ENCODE data around the gene AUTS2.

Gene AUTS2

DNA sequence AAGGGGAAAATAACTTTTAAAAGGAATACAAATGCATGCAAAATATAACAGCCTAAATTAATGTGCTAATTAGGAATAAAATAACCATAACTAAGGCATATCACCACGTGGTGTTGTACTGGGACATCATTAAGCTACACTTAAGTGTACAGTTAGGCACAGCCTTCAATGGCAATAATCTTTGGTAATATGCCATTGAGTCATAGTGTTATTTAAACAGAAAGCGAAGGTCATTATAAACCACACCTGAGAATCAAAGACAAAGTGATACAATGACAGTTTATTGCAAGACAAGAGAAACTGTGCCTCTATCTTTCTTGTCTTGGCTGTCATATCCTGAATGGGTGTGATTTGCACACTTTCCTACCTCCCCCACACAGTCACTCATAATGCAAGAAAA is 30.5 kb upstream of the AUTS2 start:
- no peak for TF ChIP-seq NFRKB (IDR thresholded peaks at IDR 0.05)
- no peak for TF ChIP-seq FOXK2 (IDR thresholded peaks at IDR 0.05)
- no peak for TF ChIP-seq CTBP1 (IDR thresholded peaks at IDR 0.05; ENCODE audit: borderline replicate concordance)
- TF ChIP-seq SUZ12 (IDR thresholded peaks at IDR 0.05) = no peak
- no peak for TF ChIP-seq L3MBTL2 (conservative IDR thresholded peaks at IDR 0.05)
- no peak for TF ChIP-seq BHLHE40 (IDR thresholded peaks at IDR 0.05; ENCODE audit: borderline replicate concordance)
- TF ChIP-seq, protein P1, sequence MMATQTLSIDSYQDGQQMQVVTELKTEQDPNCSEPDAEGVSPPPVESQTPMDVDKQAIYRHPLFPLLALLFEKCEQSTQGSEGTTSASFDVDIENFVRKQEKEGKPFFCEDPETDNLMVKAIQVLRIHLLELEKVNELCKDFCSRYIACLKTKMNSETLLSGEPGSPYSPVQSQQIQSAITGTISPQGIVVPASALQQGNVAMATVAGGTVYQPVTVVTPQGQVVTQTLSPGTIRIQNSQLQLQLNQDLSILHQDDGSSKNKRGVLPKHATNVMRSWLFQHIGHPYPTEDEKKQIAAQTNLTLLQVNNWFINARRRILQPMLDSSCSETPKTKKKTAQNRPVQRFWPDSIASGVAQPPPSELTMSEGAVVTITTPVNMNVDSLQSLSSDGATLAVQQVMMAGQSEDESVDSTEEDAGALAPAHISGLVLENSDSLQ (IDR thresholded peaks at IDR 0.05) = no peak
- no peak for TF ChIP-seq FOXA1 (IDR thresholded peaks at IDR 0.05)
- no peak for TF ChIP-seq ZNF384 (IDR thresholded peaks at IDR 0.05)
- no peak for TF ChIP-seq FOXM1 (IDR thresholded peaks at IDR 0.05; ENCODE audit: borderline replicate concordance)
- no peak for TF ChIP-seq LEF1 (IDR thresholded peaks at IDR 0.05; ENCODE audit: borderline replicate concordance)
- TF ChIP-seq ELF4 (IDR thresholded peaks at IDR 0.05) = no peak
- TF ChIP-seq HDGF (IDR thresholded peaks at IDR 0.05; ENCODE audit: borderline replicate concordance) = no peak
- TF ChIP-seq ARNT (IDR thresholded peaks at IDR 0.05) = no peak
- ChIA-PET CTCF (no interaction called here), POLR2A (no interaction called here)
- DNase-seq (ENCODE audit: extremely low spot score) = no peak

DNA sequence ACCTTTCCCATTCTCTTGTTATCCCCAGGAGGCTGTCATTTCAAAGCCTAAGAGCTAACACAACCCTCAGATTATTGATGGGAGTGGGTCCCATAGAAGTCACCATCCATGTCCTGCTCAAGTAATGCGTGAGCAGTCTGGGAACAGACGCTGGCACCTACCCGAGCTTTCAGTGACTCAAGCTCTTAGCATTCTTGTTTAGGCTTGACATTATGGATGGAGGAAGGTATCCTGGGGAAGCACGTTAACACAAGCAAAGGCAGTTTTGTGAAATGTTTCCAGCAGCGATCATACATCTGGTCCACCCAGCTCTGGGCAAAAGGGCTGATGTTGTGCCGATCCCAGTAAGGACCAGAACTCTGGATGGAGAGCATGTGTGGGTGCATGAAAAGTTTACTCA is 30.0 kb upstream of the AUTS2 start:
- TF ChIP-seq ZNF384 (IDR thresholded peaks at IDR 0.05) = no peak
- TF ChIP-seq FOXA1 (IDR thresholded peaks at IDR 0.05) = no peak
- TF ChIP-seq FOXM1 (IDR thresholded peaks at IDR 0.05; ENCODE audit: borderline replicate concordance) = no peak
- TF ChIP-seq NFRKB (IDR thresholded peaks at IDR 0.05) = no peak
- no peak for TF ChIP-seq BHLHE40 (IDR thresholded peaks at IDR 0.05; ENCODE audit: borderline replicate concordance)
- TF ChIP-seq FOXK2 (IDR thresholded peaks at IDR 0.05) = no peak
- TF ChIP-seq ARNT (IDR thresholded peaks at IDR 0.05) = no peak
- no peak for TF ChIP-seq L3MBTL2 (conservative IDR thresholded peaks at IDR 0.05)
- TF ChIP-seq TARDBP (IDR thresholded peaks at IDR 0.05) = no peak
- TF ChIP-seq CTBP1 (IDR thresholded peaks at IDR 0.05; ENCODE audit: borderline replicate concordance) = no peak
- no peak for TF ChIP-seq LEF1 (IDR thresholded peaks at IDR 0.05; ENCODE audit: borderline replicate concordance)
- TF ChIP-seq ELF4 (IDR thresholded peaks at IDR 0.05) = no peak
- TF ChIP-seq, protein P1 (IDR thresholded peaks at IDR 0.05) = no peak
- TF ChIP-seq HDGF (IDR thresholded peaks at IDR 0.05; ENCODE audit: borderline replicate concordance) = no peak
- no peak for DNase-seq (ENCODE audit: extremely low spot score)
- ChIA-PET CTCF (no interaction called here), POLR2A (no interaction called here)

DNA sequence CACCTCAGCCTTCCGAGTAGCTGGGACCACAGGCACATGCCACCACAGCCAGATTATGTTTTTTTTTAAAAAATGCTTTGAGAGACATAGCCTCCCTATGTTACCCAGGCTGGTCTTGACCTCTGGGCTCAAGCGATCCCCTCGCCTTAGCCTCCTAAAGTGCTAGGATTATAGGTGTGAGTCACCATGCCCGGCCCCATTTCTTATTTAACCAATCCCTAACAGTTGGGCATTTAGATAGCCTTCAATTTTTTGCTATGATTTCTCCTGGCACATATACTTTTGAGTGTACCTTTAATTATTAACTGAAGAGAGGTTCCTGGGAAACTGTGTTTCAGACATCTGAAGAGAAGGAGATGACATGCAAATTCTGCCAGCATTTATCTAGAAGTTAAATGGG is 22.6 kb upstream of the AUTS2 start:
- DNase-seq (ENCODE audit: extremely low spot score) = no peak
- no peak for TF ChIP-seq ELF4 (IDR thresholded peaks at IDR 0.05)
- TF ChIP-seq, protein P1 (IDR thresholded peaks at IDR 0.05) = no peak
- no peak for TF ChIP-seq FOXM1 (IDR thresholded peaks at IDR 0.05; ENCODE audit: borderline replicate concordance)
- no peak for TF ChIP-seq FOXK2 (IDR thresholded peaks at IDR 0.05)
- TF ChIP-seq ARNT (IDR thresholded peaks at IDR 0.05) = no peak
- CTCF ChIA-PET = no interaction called here
- POLR2A ChIA-PET = no interaction called here

DNA sequence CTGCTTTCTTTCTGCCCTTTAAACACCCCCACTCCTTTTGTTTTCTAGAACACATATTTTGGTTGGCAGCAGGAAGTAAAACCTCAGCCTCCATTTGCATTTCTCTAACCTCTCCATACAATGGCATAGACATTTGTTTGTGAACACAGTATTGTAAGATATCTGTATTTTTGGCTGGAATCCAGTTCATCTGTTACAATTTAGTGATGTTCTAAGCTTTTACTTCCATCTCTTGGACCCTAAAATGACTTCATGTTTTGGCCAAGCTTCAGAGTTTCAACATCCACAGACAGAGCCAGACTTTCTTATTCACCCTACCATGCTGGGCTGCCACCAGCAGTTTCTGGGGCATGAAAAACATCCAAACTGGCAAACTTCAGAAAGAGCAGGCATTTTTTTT is 21.1 kb upstream of the AUTS2 start:
- ChIA-PET CTCF (no interaction called here), POLR2A (no interaction called here)
- DNase-seq (ENCODE audit: extremely low spot score) = no peak
- TF ChIP-seq L3MBTL2 (conservative IDR thresholded peaks at IDR 0.05) (no peak), ZNF384 (IDR thresholded peaks at IDR 0.05) (no peak), TARDBP (IDR thresholded peaks at IDR 0.05) (no peak), HDGF (IDR thresholded peaks at IDR 0.05; ENCODE audit: borderline replicate concordance) (no peak), SUZ12 (IDR thresholded peaks at IDR 0.05) (no peak), FOXA1 (IDR thresholded peaks at IDR 0.05) (no peak), BHLHE40 (IDR thresholded peaks at IDR 0.05; ENCODE audit: borderline replicate concordance) (no peak), LEF1 (IDR thresholded peaks at IDR 0.05; ENCODE audit: borderline replicate concordance) (no peak), NFRKB (IDR thresholded peaks at IDR 0.05) (no peak), CTBP1 (IDR thresholded peaks at IDR 0.05; ENCODE audit: borderline replicate concordance) (no peak), FOXK2 (IDR thresholded peaks at IDR 0.05) (no peak), ELF4 (IDR thresholded peaks at IDR 0.05) (no peak), FOXM1 (IDR thresholded peaks at IDR 0.05; ENCODE audit: borderline replicate concordance) (no peak), ARNT (IDR thresholded peaks at IDR 0.05) (no peak), SP1 (IDR thresholded peaks at IDR 0.05) (no peak)
- TF ChIP-seq, protein P1 (IDR thresholded peaks at IDR 0.05) = no peak

DNA sequence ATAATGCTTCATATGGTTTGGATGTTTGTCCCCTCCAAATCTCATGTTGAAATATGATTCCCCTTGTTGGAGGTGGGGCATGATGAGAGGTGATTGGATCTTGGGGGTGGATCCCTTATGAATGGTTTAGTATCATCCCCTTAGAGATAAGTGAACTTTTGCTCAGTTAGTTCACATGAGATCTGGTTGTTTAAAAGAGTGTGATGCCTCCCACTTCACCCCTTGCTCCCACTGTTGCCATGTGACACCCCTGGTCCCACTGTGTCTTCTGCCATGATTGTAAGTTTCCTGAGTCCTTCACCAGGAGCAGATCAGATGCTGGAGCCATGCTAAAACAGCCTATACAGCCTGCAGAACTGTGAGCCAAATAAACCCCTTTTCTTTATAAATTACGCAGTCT is 13.1 kb upstream of the AUTS2 start:
- POLR2A ChIA-PET = no interaction called here
- TF ChIP-seq ARNT (IDR thresholded peaks at IDR 0.05) = no peak
- no peak for DNase-seq (ENCODE audit: extremely low spot score)
- CTCF ChIA-PET = no interaction called here

DNA sequence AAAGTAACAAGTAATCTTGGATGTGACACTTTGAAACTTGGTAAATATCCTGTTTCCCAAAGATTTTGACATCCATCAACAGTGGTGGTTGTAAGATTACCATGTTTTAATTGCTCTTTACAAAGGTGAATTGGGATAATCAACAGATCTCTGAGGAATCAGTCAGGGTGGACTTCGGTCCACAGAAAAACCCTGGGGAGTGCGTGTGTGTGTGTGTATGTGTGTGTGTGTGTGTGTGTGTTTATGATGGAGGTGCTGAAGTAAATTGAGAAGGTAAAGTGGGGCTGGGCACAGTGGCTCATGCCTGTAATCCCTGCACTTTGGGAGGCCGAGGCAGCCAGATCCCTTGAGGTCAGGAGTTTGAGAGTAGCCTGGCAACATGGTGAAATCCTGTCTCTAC is 12.0 kb upstream of the AUTS2 start:
- DNase-seq (ENCODE audit: extremely low spot score) = no peak
- POLR2A ChIA-PET = no interaction called here
- CTCF ChIA-PET = no interaction called here

More for the DNA sequence above, 12.0 kb upstream of the AUTS2 start:
- TF ChIP-seq, protein P1 (IDR thresholded peaks at IDR 0.05) = no peak
- no peak for TF ChIP-seq FOXA1 (IDR thresholded peaks at IDR 0.05)
- no peak for TF ChIP-seq CTBP1 (IDR thresholded peaks at IDR 0.05; ENCODE audit: borderline replicate concordance)
- TF ChIP-seq LEF1 (IDR thresholded peaks at IDR 0.05; ENCODE audit: borderline replicate concordance) = no peak
- no peak for TF ChIP-seq FOXK2 (IDR thresholded peaks at IDR 0.05)
- no peak for TF ChIP-seq ARNT (IDR thresholded peaks at IDR 0.05)
- no peak for TF ChIP-seq ZNF384 (IDR thresholded peaks at IDR 0.05)
